DND-41 (cell line): ENCODE measurements around the gene DNAH3.

Experiments used
- ATAC-seq: fragments of 200-7000 bp; cut with Tn5 transposase; 3 replicates; pipeline ENCODE4 v1.9.1; 2021; ENCODE audit warnings: low read depth; ENCODE audit not compliant: insufficient read depth
- DNase-seq: peaks from one replicate; pipeline ENCODE4 v3.0.0-alpha.2; 2020
- H2AFZ ChIP-seq: 2 replicates; pipeline ENCODE4 v1.6.0; 2012; ENCODE audit warnings: low read depth, low read length
- H3K27ac ChIP-seq: 2 replicates; pipeline ENCODE4 v1.5.1; 2012; ENCODE audit warnings: low read length, inconsistent platforms
- H3K27me3 ChIP-seq: fragments of 200-600 bp; sonication (generic); 2 replicates; pipeline ENCODE4 v1.6.0; 2012; ENCODE audit warnings: low read length, mild to moderate bottlenecking, inconsistent platforms; ENCODE audit not compliant: insufficient read depth, poor library complexity
- H3K36me3 ChIP-seq: 2 replicates; pipeline ENCODE4 v1.5.1; 2012; ENCODE audit warnings: low read length, inconsistent platforms; ENCODE audit not compliant: insufficient read depth
- H3K4me1 ChIP-seq: 2 replicates; pipeline ENCODE4 v1.5.1; 2012; ENCODE audit warnings: mild to moderate bottlenecking, low read length; ENCODE audit not compliant: insufficient read depth
- H3K4me2 ChIP-seq: 2 replicates; pipeline ENCODE4 v1.6.0; 2012; ENCODE audit warnings: mild to moderate bottlenecking, moderate library complexity, low read length, inconsistent platforms; ENCODE audit not compliant: insufficient read depth
- H3K4me3 ChIP-seq, 2 experiments: fragments of 200-600 bp in 1 of 2; shearing (Covaris generic) in 1 of 2; 2 replicates each; pipeline ENCODE4 v1.5.1; 2012 to 2016; ENCODE audit warnings: inconsistent platforms in 2 of 2, low read length in 2 of 2, mild to moderate bottlenecking in 2 of 2, low read depth in 1 of 2, moderate library complexity in 1 of 2
- H3K79me2 ChIP-seq: 2 replicates; pipeline ENCODE4 v1.6.0; 2012; ENCODE audit warnings: low read length, inconsistent platforms; ENCODE audit not compliant: insufficient read depth
- H3K9ac ChIP-seq: 2 replicates; pipeline ENCODE4 v1.6.0; 2012; ENCODE audit warnings: low read depth, mild to moderate bottlenecking, inconsistent platforms, low read length, moderate library complexity
- H3K9me3 ChIP-seq: 2 replicates; pipeline ENCODE4 v1.5.1; 2012; ENCODE audit warnings: low read length, moderate library complexity, mild to moderate bottlenecking, inconsistent platforms; ENCODE audit not compliant: insufficient read depth, severe bottlenecking
- H4K20me1 ChIP-seq: 2 replicates; pipeline ENCODE4 v1.6.0; 2012; ENCODE audit warnings: low read length; ENCODE audit not compliant: insufficient read depth
- EZH2 ChIP-seq: IDR thresholded peaks from 3 replicates; pipeline ENCODE4 v1.6.1; 2012; ENCODE audit warnings: borderline replicate concordance, low read depth, mild to moderate bottlenecking, moderate library complexity, low read length, inconsistent platforms; ENCODE audit not compliant: severe bottlenecking
- TF ChIP-seq, protein P1 (sequence below): IDR thresholded peaks from 2 replicates; pipeline ENCODE4 v1.5.1; 2012; ENCODE audit warnings: borderline replicate concordance, low read length, moderate library complexity, mild to moderate bottlenecking; ENCODE audit not compliant: poor library complexity, severe bottlenecking; ENCODE audit errors: extremely low read depth

The DNAH3 gene

GRCh38 chr16:21076186-21076883 is 74.3 kb downstream of the DNAH3 start:
- Histone ChIP-seq H4K20me1 (no peaks in the 10 kb centered on the region), H3K4me3 (no peak overlapping the region), H2AFZ (no peak overlapping the region), H3K9me3 (no peaks in the 10 kb centered on the region), H3K36me3 (no peaks in the 10 kb centered on the region), H3K27ac (no peak overlapping the region), H3K79me2 (no peaks in the 10 kb centered on the region), H3K27me3 (no peaks in the 10 kb centered on the region), H3K4me2 (no peak overlapping the region), H3K4me1 (no peaks in the 10 kb centered on the region), H3K9ac (no peak overlapping the region)
- ATAC-seq (no peak), DNase-seq (no peak)
- TF ChIP-seq EZH2, result no peak
- TF ChIP-seq, protein P1, sequence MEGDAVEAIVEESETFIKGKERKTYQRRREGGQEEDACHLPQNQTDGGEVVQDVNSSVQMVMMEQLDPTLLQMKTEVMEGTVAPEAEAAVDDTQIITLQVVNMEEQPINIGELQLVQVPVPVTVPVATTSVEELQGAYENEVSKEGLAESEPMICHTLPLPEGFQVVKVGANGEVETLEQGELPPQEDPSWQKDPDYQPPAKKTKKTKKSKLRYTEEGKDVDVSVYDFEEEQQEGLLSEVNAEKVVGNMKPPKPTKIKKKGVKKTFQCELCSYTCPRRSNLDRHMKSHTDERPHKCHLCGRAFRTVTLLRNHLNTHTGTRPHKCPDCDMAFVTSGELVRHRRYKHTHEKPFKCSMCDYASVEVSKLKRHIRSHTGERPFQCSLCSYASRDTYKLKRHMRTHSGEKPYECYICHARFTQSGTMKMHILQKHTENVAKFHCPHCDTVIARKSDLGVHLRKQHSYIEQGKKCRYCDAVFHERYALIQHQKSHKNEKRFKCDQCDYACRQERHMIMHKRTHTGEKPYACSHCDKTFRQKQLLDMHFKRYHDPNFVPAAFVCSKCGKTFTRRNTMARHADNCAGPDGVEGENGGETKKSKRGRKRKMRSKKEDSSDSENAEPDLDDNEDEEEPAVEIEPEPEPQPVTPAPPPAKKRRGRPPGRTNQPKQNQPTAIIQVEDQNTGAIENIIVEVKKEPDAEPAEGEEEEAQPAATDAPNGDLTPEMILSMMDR, result no peak

GRCh38 chr16:21075252-21075651 is 75.4 kb downstream of the DNAH3 start:
- Histone ChIP-seq H3K4me1 (no peaks in the 10 kb centered on the region), H3K36me3 (no peaks in the 10 kb centered on the region), H3K4me2 (no peak overlapping the region), H4K20me1 (no peaks in the 10 kb centered on the region), H3K27me3 (no peaks in the 10 kb centered on the region), H2AFZ (no peak overlapping the region), H3K9ac (no peak overlapping the region), H3K79me2 (no peaks in the 10 kb centered on the region), H3K27ac (no peak overlapping the region), H3K4me3 (no peak overlapping the region), H3K9me3 (no peaks in the 10 kb centered on the region)
- ATAC-seq (no peak), DNase-seq (no peak)
- TF ChIP-seq EZH2, result no peak
- TF ChIP-seq, protein P1, result no peak

DNA sequence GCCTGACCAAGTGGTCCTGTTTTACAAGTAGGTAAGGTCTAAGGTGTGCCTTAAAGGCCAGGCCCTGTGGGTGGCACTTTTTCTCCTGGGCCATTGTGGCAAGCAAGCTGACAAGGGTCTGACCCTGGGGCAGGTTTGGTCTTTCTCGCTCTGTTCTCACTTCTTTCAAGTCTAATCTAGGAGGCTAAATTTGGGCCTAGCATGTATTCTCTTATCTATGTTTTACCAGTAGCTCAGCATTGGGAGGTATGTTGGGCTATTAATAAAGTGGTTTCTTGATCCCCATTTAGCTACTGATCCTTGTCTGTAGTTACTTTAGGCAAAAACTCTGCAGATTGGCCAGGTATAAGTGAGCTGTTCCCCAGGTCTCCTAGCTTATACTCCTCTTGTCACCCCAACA is 77.7 kb downstream of the DNAH3 start:
- Histone ChIP-seq H3K4me3 (no peak overlapping the region), H3K9ac (no peak overlapping the region), H3K9me3 (no peaks in the 10 kb centered on the region), H3K4me2 (no peak overlapping the region), H3K4me1 (no peaks in the 10 kb centered on the region), H3K79me2 (no peaks in the 10 kb centered on the region), H4K20me1 (no peaks in the 10 kb centered on the region), H3K27me3 (no peaks in the 10 kb centered on the region), H3K36me3 (no peaks in the 10 kb centered on the region), H3K27ac (no peak overlapping the region), H2AFZ (no peak overlapping the region)
- no peak for DNase-seq
- ATAC-seq, result no peak
- TF ChIP-seq, protein P1, result no peak
- TF ChIP-seq EZH2, result no peak
